ENCODE measurements around the gene CREB3L2. TPM values are rescaled to one million over a fixed set of nuclear protein-coding genes. Genes with fewer than 3 reads are reported as not detected.

Gene CREB3L2
- total and polyA plus RNA-seq, 9 donors, result 21.2 to 110 (median 80.8) TPM

- Histone ChIP-seq H3K4me1 (ENCODE audit: insufficient read depth) (peaks cover 10% of the 10 kb centered on the region), H3K27me3 (no peaks in the 10 kb centered on the region), H3K27ac (no peak overlapping the region), H3K9me3 (no peaks in the 10 kb centered on the region), H3K4me3 (no peak overlapping the region), H3K36me3 (no peaks in the 10 kb centered on the region)
- 59 to 94% (median 69%) methylated on average over 8 of the region's 8 CpGs for WGBS, 3 donors
- DNase-seq, result peak in 3 of 5 donors; percentile 43 to 74 (median 70)
- TF ChIP-seq EP300 (IDR thresholded peaks at IDR 0.05) (no peak), POLR2A (IDR thresholded peaks at IDR 0.05) (no peak), CTCF (IDR thresholded peaks at IDR 0.05) (no peak)
- intact Hi-C loops (cut with DNase I), result no loop called here
Observed at GRCh38 chr7:137878333-137878961, 123.4 kb downstream of the CREB3L2 start.

GRCh38 chr7:137877027-137877675, 124.7 kb downstream of the CREB3L2 start:
- peaks cover 10% of the 10 kb centered on the region for H3K4me1 ChIP-seq (ENCODE audit: insufficient read depth)
- TF ChIP-seq EP300 (IDR thresholded peaks at IDR 0.05), result no peak
- no peak for TF ChIP-seq POLR2A (IDR thresholded peaks at IDR 0.05)
- TF ChIP-seq CTCF (IDR thresholded peaks at IDR 0.05), result no peak

GRCh38 chr7:137875746-137876145, 126.1 kb downstream of the CREB3L2 start:
- DNase-seq, result no peak
- H3K4me1 ChIP-seq (ENCODE audit: insufficient read depth), result peaks cover 12% of the 10 kb centered on the region
- H3K36me3 ChIP-seq, result no peaks in the 10 kb centered on the region
- no peak overlapping the region for H3K27ac ChIP-seq
- H3K27me3 ChIP-seq, result no peaks in the 10 kb centered on the region
- intact Hi-C loops (cut with DNase I), result no loop called here
- H3K9me3 ChIP-seq, result no peaks in the 10 kb centered on the region
- TF ChIP-seq CTCF (IDR thresholded peaks at IDR 0.05), result no peak
- TF ChIP-seq POLR2A (IDR thresholded peaks at IDR 0.05), result no peak
- TF ChIP-seq EP300 (IDR thresholded peaks at IDR 0.05), result no peak
- no peak overlapping the region for H3K4me3 ChIP-seq
- 96 to 98% (median 98%) methylated on average over 4 of the region's 4 CpGs for WGBS, 3 donors

More at GRCh38 chr7:137877027-137877675, 124.7 kb downstream of the CREB3L2 start:
- Histone ChIP-seq H3K27ac (no peak overlapping the region), H3K4me3 (no peak overlapping the region), H3K9me3 (no peaks in the 10 kb centered on the region), H3K36me3 (no peaks in the 10 kb centered on the region), H3K27me3 (no peaks in the 10 kb centered on the region)
- intact Hi-C loops (cut with DNase I), result no loop called here
- DNase-seq, result no peak
- 55 to 67% (median 55%) methylated on average over 5 of the region's 5 CpGs for WGBS, 3 donors

- Histone ChIP-seq H3K4me3 (no peak overlapping the region), H3K27ac (no peak overlapping the region), H3K36me3 (no peaks in the 10 kb centered on the region), H3K27me3 (no peaks in the 10 kb centered on the region), H3K9me3 (no peaks in the 10 kb centered on the region), H3K4me1 (ENCODE audit: insufficient read depth) (peaks cover 12% of the 10 kb centered on the region)
- no peak for DNase-seq
- TF ChIP-seq POLR2A (IDR thresholded peaks at IDR 0.05) (no peak), EP300 (IDR thresholded peaks at IDR 0.05) (no peak), CTCF (IDR thresholded peaks at IDR 0.05) (no peak)
- intact Hi-C loops (cut with DNase I), result no loop called here
- 46 to 54% (median 46%) methylated on average over 7 of the region's 7 CpGs for WGBS, 3 donors
Observed at GRCh38 chr7:137873979-137874777, 127.7 kb downstream of the CREB3L2 start.

All from ovary (tissue), 9 donors.